HEK293 (cell line): ENCODE measurements around the gene IMPDH1.

Experiments used
- CTCF ChIA-PET: fragments of 350-600 bp; formaldehyde crosslinking; extraction: SDS; loops from one replicate; lab custom pipeline; 2021; ENCODE audit warnings: antibody characterized with exemption; lab: Yijun Ruan, JAX
- POLR2A ChIA-PET: fragments of 300-600 bp; formaldehyde crosslinking; extraction: SDS; loops from one replicate; lab custom pipeline; 2020; ENCODE audit warnings: antibody characterized with exemption, inconsistent platforms; lab: Yijun Ruan, JAX
- H3K27ac ChIP-seq: fragments of 200-500 bp; sonication (Bioruptor generic); 2 replicates; pipeline ENCODE4 v1.5.1; 2014; ENCODE audit warnings: low read depth, low read length, control low read depth, inconsistent platforms; ENCODE audit errors: extremely low read depth
- H3K36me3 ChIP-seq, 2 experiments: fragments of 200-500 bp in 1 of 2; sonication (Bioruptor generic) in 1 of 2; 1 replicate in 1 of 2; 2 replicates in 1 of 2; pipeline ENCODE4 v1.5.1; 2014 to 2017; ENCODE audit warnings: inconsistent platforms in 2 of 2, low read length in 2 of 2; ENCODE audit not compliant: control insufficient read depth in 2 of 2, insufficient read depth in 1 of 2
- H3K4me1 ChIP-seq: fragments of 200-500 bp; sonication (Bioruptor generic); 2 replicates; pipeline ENCODE4 v1.5.1; 2014; ENCODE audit warnings: mild to moderate bottlenecking, low read length, inconsistent platforms; ENCODE audit not compliant: control insufficient read depth, insufficient read depth
- H3K4me3 ChIP-seq: 2 replicates; pipeline ENCODE4 v1.5.1; 2011; ENCODE audit warnings: low read depth, mild to moderate bottlenecking, control low read depth, low read length, moderate library complexity
- H3K9me3 ChIP-seq: fragments of 200-500 bp; sonication (Bioruptor generic); 2 replicates; pipeline ENCODE4 v1.5.1; 2014; ENCODE audit warnings: low read depth, low read length, inconsistent platforms; ENCODE audit not compliant: control insufficient read depth, insufficient read depth
- REPIN1 ChIP-seq: fragments of 450-650 bp; formaldehyde crosslinking; IDR thresholded peaks from 2 replicates; pipeline ENCODE4 v1.5.1; 2017; ENCODE audit warnings: missing biosample characterization, missing genetic modification characterization, low read depth
- SETDB1 ChIP-seq: IDR thresholded peaks from one replicate; pipeline ENCODE4 v1.6.1; 2017; ENCODE audit warnings: mild to moderate bottlenecking, low read length, moderate library complexity, mixed read lengths; ENCODE audit not compliant: insufficient read length
- SP2 ChIP-seq: fragments of 450-650 bp; formaldehyde crosslinking; IDR thresholded peaks from 2 replicates; pipeline ENCODE4 v1.5.1; 2016; ENCODE audit warnings: missing biosample characterization, missing genetic modification characterization
- YY1 ChIP-seq: fragments of 450-650 bp; formaldehyde crosslinking; IDR thresholded peaks from 2 replicates; pipeline ENCODE4 v1.5.1; 2018; ENCODE audit warnings: missing biosample characterization, missing genetic modification characterization
- ZBTB48 ChIP-seq: fragments of 450-650 bp; formaldehyde crosslinking; IDR thresholded peaks from 2 replicates; pipeline ENCODE4 v1.5.1; 2016; ENCODE audit warnings: missing biosample characterization, missing genetic modification characterization
- ZNF211 ChIP-seq: fragments of 450-650 bp; formaldehyde crosslinking; IDR thresholded peaks from 2 replicates; pipeline ENCODE4 v1.5.1; 2016; ENCODE audit warnings: low read depth, missing biosample characterization, missing genetic modification characterization
- ZNF223 ChIP-seq: fragments of 450-650 bp; formaldehyde crosslinking; IDR thresholded peaks from 2 replicates; pipeline ENCODE4 v1.5.1; 2016; ENCODE audit warnings: missing biosample characterization, missing genetic modification characterization
- ZNF23 ChIP-seq: fragments of 450-650 bp; formaldehyde crosslinking; IDR thresholded peaks from 2 replicates; pipeline ENCODE4 v1.5.1; 2016; ENCODE audit warnings: missing biosample characterization, missing genetic modification characterization, borderline replicate concordance
- ZNF391 ChIP-seq: fragments of 450-650 bp; formaldehyde crosslinking; IDR thresholded peaks from 2 replicates; pipeline ENCODE4 v1.5.1; 2016; ENCODE audit warnings: low read depth, missing biosample characterization, missing genetic modification characterization, borderline replicate concordance
- ZNF423 ChIP-seq: fragments of 450-650 bp; formaldehyde crosslinking; IDR thresholded peaks from 2 replicates; pipeline ENCODE4 v1.5.1; 2016; ENCODE audit warnings: missing biosample characterization, missing genetic modification characterization
- ZNF610 ChIP-seq: fragments of 450-650 bp; formaldehyde crosslinking; IDR thresholded peaks from 2 replicates; pipeline ENCODE4 v1.5.1; 2016; ENCODE audit warnings: missing biosample characterization, missing genetic modification characterization, borderline replicate concordance
- ZNF707 ChIP-seq: fragments of 450-650 bp; formaldehyde crosslinking; IDR thresholded peaks from 2 replicates; pipeline ENCODE4 v1.5.1; 2016; ENCODE audit warnings: missing biosample characterization, missing genetic modification characterization
- ZNF785 ChIP-seq: fragments of 450-650 bp; formaldehyde crosslinking; IDR thresholded peaks from 2 replicates; pipeline ENCODE4 v1.5.1; 2016; ENCODE audit warnings: missing biosample characterization, missing genetic modification characterization
- ZNF830 ChIP-seq: fragments of 450-650 bp; IDR thresholded peaks from 2 replicates; pipeline ENCODE4 v1.5.0; 2018; ENCODE audit warnings: missing biosample characterization, missing genetic modification characterization, low read depth, mild to moderate bottlenecking, moderate library complexity
- TF ChIP-seq, protein P1 (sequence below): fragments of 450-650 bp; formaldehyde crosslinking; IDR thresholded peaks from 2 replicates; pipeline ENCODE4 v1.5.1; 2016; ENCODE audit warnings: missing biosample characterization, missing genetic modification characterization
- TF ChIP-seq, protein P2 (sequence below): fragments of 450-650 bp; formaldehyde crosslinking; IDR thresholded peaks from 2 replicates; pipeline ENCODE4 v1.5.1; 2016; ENCODE audit warnings: missing biosample characterization, missing genetic modification characterization, low read depth
- TF ChIP-seq, protein P3 (sequence below): fragments of 450-650 bp; formaldehyde crosslinking; IDR thresholded peaks from 2 replicates; pipeline ENCODE4 v1.5.1; 2017; ENCODE audit warnings: missing biosample characterization, missing genetic modification characterization
- TF ChIP-seq, protein P4 (sequence below): fragments of 450-650 bp; formaldehyde crosslinking; IDR thresholded peaks from 2 replicates; pipeline ENCODE4 v1.5.1; 2016; ENCODE audit warnings: missing biosample characterization, missing genetic modification characterization
- TF ChIP-seq, protein P5 (sequence below): fragments of 450-650 bp; formaldehyde crosslinking; IDR thresholded peaks from 2 replicates; pipeline ENCODE4 v1.5.1; 2017; ENCODE audit warnings: missing biosample characterization, missing genetic modification characterization

IMPDH1 gene

DNA sequence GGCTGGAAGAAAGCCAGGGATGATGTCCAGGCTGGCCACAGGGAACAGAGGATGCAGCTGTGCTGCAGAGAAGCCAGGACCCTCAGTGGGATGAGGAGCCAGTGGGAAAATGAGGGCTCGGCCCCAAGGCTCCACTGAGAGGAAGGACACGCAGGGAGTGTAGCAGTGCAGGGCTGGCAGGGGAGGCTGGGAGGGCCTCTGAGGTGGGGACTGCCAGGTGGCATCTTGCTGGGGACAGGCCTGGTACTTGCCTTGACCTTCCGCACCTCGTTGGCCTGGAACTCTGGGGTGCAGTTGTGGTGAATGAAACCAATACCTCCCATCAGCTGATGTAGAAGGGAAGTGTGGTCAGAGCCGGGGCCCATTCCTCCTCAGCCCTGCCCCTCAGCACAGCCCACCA lies 9.2 kb downstream of the IMPDH1 start:
- H3K4me1 ChIP-seq: no peaks in the 10 kb centered on the region
- ChIA-PET POLR2A (interaction anchor here (0.9 kb wide), 1 partner anchor 16 kb away, joined by 3 read pairs; no protein-coding TSS in a partner anchor), CTCF (interaction anchor here (1.1 to 7.3 kb wide), 7 partner anchors 13 to 61 kb away, joined by 3 to 160 read pairs (median 15); no protein-coding TSS in a partner anchor)
- H3K4me3 ChIP-seq: no peak overlapping the region
- H3K27ac ChIP-seq: no peak overlapping the region
- peaks cover 14 to 72% of the 10 kb centered on the region in 2 experiments; a peak in 2 of 3 replicates for H3K36me3 ChIP-seq
- TF ChIP-seq SETDB1 (no peak), ZNF223 (tag by site-specific recombination) (no peak), ZNF610 (tag by site-specific recombination) (no peak), ZNF391 (tag by site-specific recombination) (no peak), ZNF23 (tag by site-specific recombination) (no peak), YY1 (tag by site-specific recombination) (no peak), ZNF423 (tag by site-specific recombination) (no peak), ZNF830 (tag by site-specific recombination) (no peak), ZNF707 (tag by site-specific recombination) (no peak), ZNF785 (no peak), ZNF211 (no peak), REPIN1 (no peak), ZBTB48 (no peak), SP2 (no peak)
- TF ChIP-seq, protein P1, sequence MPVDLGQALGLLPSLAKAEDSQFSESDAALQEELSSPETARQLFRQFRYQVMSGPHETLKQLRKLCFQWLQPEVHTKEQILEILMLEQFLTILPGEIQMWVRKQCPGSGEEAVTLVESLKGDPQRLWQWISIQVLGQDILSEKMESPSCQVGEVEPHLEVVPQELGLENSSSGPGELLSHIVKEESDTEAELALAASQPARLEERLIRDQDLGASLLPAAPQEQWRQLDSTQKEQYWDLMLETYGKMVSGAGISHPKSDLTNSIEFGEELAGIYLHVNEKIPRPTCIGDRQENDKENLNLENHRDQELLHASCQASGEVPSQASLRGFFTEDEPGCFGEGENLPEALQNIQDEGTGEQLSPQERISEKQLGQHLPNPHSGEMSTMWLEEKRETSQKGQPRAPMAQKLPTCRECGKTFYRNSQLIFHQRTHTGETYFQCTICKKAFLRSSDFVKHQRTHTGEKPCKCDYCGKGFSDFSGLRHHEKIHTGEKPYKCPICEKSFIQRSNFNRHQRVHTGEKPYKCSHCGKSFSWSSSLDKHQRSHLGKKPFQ (tag by site-specific recombination): no peak
- TF ChIP-seq, protein P2, sequence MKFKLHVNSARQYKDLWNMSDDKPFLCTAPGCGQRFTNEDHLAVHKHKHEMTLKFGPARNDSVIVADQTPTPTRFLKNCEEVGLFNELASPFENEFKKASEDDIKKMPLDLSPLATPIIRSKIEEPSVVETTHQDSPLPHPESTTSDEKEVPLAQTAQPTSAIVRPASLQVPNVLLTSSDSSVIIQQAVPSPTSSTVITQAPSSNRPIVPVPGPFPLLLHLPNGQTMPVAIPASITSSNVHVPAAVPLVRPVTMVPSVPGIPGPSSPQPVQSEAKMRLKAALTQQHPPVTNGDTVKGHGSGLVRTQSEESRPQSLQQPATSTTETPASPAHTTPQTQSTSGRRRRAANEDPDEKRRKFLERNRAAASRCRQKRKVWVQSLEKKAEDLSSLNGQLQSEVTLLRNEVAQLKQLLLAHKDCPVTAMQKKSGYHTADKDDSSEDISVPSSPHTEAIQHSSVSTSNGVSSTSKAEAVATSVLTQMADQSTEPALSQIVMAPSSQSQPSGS (tag by site-specific recombination): no peak
- TF ChIP-seq, protein P3, sequence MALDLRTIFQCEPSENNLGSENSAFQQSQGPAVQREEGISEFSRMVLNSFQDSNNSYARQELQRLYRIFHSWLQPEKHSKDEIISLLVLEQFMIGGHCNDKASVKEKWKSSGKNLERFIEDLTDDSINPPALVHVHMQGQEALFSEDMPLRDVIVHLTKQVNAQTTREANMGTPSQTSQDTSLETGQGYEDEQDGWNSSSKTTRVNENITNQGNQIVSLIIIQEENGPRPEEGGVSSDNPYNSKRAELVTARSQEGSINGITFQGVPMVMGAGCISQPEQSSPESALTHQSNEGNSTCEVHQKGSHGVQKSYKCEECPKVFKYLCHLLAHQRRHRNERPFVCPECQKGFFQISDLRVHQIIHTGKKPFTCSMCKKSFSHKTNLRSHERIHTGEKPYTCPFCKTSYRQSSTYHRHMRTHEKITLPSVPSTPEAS: no peak
- TF ChIP-seq, protein P4, sequence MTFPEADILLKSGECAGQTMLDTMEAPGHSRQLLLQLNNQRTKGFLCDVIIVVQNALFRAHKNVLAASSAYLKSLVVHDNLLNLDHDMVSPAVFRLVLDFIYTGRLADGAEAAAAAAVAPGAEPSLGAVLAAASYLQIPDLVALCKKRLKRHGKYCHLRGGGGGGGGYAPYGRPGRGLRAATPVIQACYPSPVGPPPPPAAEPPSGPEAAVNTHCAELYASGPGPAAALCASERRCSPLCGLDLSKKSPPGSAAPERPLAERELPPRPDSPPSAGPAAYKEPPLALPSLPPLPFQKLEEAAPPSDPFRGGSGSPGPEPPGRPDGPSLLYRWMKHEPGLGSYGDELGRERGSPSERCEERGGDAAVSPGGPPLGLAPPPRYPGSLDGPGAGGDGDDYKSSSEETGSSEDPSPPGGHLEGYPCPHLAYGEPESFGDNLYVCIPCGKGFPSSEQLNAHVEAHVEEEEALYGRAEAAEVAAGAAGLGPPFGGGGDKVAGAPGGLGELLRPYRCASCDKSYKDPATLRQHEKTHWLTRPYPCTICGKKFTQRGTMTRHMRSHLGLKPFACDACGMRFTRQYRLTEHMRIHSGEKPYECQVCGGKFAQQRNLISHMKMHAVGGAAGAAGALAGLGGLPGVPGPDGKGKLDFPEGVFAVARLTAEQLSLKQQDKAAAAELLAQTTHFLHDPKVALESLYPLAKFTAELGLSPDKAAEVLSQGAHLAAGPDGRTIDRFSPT (tag by site-specific recombination): no peak
- TF ChIP-seq, protein P5, sequence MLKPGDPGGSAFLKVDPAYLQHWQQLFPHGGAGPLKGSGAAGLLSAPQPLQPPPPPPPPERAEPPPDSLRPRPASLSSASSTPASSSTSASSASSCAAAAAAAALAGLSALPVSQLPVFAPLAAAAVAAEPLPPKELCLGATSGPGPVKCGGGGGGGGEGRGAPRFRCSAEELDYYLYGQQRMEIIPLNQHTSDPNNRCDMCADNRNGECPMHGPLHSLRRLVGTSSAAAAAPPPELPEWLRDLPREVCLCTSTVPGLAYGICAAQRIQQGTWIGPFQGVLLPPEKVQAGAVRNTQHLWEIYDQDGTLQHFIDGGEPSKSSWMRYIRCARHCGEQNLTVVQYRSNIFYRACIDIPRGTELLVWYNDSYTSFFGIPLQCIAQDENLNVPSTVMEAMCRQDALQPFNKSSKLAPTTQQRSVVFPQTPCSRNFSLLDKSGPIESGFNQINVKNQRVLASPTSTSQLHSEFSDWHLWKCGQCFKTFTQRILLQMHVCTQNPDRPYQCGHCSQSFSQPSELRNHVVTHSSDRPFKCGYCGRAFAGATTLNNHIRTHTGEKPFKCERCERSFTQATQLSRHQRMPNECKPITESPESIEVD (tag by site-specific recombination): no peak
- no peaks in the 10 kb centered on the region for H3K9me3 ChIP-seq
